ENCODE results near the gene FFAR2. TPM values are rescaled to one million over a fixed set of nuclear protein-coding genes. Genes with fewer than 3 reads are reported as not detected.

Gene FFAR2
- total and polyA plus RNA-seq, 8 donors = 0.35 to 1.4 (median 0.54) TPM; not detected in 4

DNA sequence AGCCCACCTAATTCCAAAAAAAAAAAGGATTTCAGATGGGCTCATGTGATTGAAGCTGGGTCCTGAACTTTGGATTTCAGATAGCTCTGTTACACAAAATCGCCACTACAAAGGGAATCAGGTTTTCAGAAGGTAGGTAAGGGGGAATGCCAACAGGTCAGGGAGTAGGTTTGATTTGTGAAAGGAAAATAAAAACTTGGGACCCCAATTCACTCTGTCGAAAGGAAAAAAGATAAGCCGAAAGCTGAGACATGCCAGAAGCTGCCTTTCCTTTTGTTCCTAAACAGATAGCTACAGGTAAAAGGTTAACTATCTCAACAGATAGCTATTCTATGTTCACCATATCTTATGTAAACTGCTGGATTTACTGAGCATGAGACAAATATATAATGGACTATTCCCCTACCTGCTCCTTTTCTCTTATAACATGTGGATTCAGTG, 38.2 kb downstream of the FFAR2 start:
- TF ChIP-seq EP300 (IDR thresholded peaks at IDR 0.05) (no peak), POLR2A (IDR thresholded peaks at IDR 0.05) (no peak), POLR2AphosphoS5 (IDR thresholded peaks at IDR 0.05) (no peak)
- TF ChIP-seq, protein P1, sequence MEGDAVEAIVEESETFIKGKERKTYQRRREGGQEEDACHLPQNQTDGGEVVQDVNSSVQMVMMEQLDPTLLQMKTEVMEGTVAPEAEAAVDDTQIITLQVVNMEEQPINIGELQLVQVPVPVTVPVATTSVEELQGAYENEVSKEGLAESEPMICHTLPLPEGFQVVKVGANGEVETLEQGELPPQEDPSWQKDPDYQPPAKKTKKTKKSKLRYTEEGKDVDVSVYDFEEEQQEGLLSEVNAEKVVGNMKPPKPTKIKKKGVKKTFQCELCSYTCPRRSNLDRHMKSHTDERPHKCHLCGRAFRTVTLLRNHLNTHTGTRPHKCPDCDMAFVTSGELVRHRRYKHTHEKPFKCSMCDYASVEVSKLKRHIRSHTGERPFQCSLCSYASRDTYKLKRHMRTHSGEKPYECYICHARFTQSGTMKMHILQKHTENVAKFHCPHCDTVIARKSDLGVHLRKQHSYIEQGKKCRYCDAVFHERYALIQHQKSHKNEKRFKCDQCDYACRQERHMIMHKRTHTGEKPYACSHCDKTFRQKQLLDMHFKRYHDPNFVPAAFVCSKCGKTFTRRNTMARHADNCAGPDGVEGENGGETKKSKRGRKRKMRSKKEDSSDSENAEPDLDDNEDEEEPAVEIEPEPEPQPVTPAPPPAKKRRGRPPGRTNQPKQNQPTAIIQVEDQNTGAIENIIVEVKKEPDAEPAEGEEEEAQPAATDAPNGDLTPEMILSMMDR (IDR thresholded peaks at IDR 0.05) = no peak
- intact Hi-C loops (cut with DNase I; ENCODE audit: low total_unique reads) = no loop called here
- Histone ChIP-seq H3K27me3 (peaks cover 0 to 7% (median 0%) of the 10 kb centered on the region in 3 donors), H3K36me3 (no peaks in the 10 kb centered on the region), H3K9me3 (no peaks in the 10 kb centered on the region), H3K4me3 (no peak overlapping the region), H3K4me1 (peaks cover 6 to 17% (median 13%) of the 10 kb centered on the region in 4 donors), H3K27ac (no peak overlapping the region)
- no peak for DNase-seq
- WGBS, 5 donors = 38 to 55% (median 45%) methylated on average over 3 of the region's 3 CpGs

DNA sequence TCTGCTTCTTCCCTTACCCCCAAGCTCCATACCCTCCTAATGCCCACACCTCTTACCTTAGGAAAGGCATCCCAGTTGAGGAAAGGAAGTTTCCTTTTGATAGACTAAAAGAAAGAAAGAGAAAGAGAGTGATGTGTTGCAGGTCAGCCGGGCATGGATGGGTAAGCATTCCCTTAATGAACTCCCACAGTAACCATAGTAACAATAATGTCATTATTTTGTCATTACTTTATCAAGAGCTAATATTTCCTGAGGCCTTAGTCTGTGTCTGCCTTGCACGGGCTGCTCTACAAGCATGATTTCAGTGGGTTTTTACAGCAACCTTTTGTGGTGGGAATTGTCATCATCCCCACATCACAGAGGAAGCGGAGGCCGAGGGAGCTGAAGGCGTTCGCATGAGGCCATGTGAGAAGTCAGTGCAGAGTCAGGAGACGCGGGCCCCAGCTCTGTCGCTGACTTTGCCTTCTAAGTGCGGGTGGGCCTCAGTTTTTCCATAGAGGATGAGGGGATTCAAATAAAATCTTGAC, 39.7 kb downstream of the FFAR2 start:
- 85 to 92% (median 90%) methylated on average over 10 of the region's 10 CpGs for WGBS, 5 donors
- Histone ChIP-seq H3K4me3 (no peak overlapping the region), H3K27ac (no peak overlapping the region), H3K4me1 (peaks cover 6 to 18% (median 17%) of the 10 kb centered on the region in 4 donors), H3K36me3 (no peaks in the 10 kb centered on the region), H3K9me3 (no peaks in the 10 kb centered on the region), H3K27me3 (peaks cover 0 to 19% (median 0%) of the 10 kb centered on the region in 3 donors)
- TF ChIP-seq, protein P1 (IDR thresholded peaks at IDR 0.05) = no peak
- TF ChIP-seq EP300 (IDR thresholded peaks at IDR 0.05) = no peak
- TF ChIP-seq POLR2AphosphoS5 (IDR thresholded peaks at IDR 0.05) = no peak
- no peak for TF ChIP-seq POLR2A (IDR thresholded peaks at IDR 0.05)
- DNase-seq = no peak
- intact Hi-C loops (cut with DNase I; ENCODE audit: low total_unique reads) = no loop called here

- H3K27ac ChIP-seq = no peak overlapping the region
- no peak overlapping the region for H3K4me3 ChIP-seq
- intact Hi-C loops (cut with DNase I; ENCODE audit: low total_unique reads) = no loop called here
- 88 to 91% (median 90%) methylated on average over 16 of the region's 16 CpGs for WGBS, 5 donors
- no peaks in the 10 kb centered on the region for H3K36me3 ChIP-seq
- no peaks in the 10 kb centered on the region for H3K9me3 ChIP-seq
- no peak for DNase-seq
- TF ChIP-seq EP300 (IDR thresholded peaks at IDR 0.05) (no peak), POLR2AphosphoS5 (IDR thresholded peaks at IDR 0.05) (no peak), POLR2A (IDR thresholded peaks at IDR 0.05) (no peak)
- TF ChIP-seq, protein P1 (IDR thresholded peaks at IDR 0.05) = no peak
- peaks cover 6 to 18% (median 17%) of the 10 kb centered on the region in 4 donors for H3K4me1 ChIP-seq
- H3K27me3 ChIP-seq = peaks cover 0 to 24% (median 0%) of the 10 kb centered on the region in 3 donors
These were observed 40.6 kb downstream of the FFAR2 start for GRCh38 chr19:35488677-35489076.

GRCh38 chr19:35490364-35490763, 42.3 kb downstream of the FFAR2 start, which contains the start of gene KRTDAP:
Gene KRTDAP (minus strand): TSS chr19:35490464. CDS start chr19:35490442, 22 bp downstream.
- Histone ChIP-seq H3K27me3 (peaks cover 0 to 36% (median 0%) of the 10 kb centered on the region in 3 donors), H3K9me3 (no peaks in the 10 kb centered on the region), H3K36me3 (no peaks in the 10 kb centered on the region), H3K4me3 (no peak within 1 kb of the TSS), H3K27ac (no peak within 1 kb of the TSS), H3K4me1 (peaks cover 2 to 18% (median 15%) of the 10 kb centered on the region in 4 donors)
- WGBS, 5 donors = 79 to 91% (median 88%) methylated on average over 9 of the region's 9 CpGs
- no peak for DNase-seq
- intact Hi-C loops (cut with DNase I; ENCODE audit: low total_unique reads) = no loop called here
- TF ChIP-seq, protein P1 (IDR thresholded peaks at IDR 0.05) = no peak
- TF ChIP-seq EP300 (IDR thresholded peaks at IDR 0.05) (no peak), POLR2AphosphoS5 (IDR thresholded peaks at IDR 0.05) (no peak), POLR2A (IDR thresholded peaks at IDR 0.05) (no peak)
